ENCODE measurements around the gene RAD18.

The RAD18 gene

DNA sequence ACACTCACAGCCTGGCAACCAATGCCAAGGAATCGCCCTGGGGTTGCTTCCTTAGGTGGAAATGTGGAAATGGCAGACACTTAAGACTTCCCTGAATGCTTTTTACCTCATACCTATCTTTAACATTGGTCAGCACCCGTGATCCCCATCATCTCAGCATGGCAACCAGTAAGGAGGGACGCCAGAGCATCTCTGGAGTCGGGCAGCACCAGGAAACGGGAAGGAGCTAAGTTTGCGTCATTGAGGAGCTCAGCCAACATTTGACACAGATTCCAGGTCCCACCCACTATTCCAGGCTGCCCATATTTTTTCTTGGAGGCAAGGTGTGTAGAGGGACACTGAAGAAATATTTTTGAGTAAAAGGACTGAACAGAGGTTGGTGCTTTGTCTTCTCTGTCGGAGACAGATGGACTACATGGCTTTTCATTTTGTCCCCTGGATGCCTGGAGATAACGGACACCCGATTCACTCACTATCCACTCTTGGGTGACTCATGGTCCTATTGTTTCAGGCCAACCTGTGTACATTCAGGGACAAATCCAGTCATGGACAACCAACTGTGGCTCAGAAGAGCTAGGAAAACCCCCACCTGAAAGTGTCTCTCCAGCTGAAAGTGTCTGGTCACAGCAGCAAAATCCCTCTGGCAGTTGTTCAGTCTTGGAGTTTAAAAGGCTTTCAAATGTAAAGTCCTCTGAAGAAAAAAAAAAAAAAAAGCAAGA is 123.5 kb downstream of the RAD18 start:
- no peak for ATAC-seq
- TF ChIP-seq POU6F1 (CRISPR knock-in tag; IDR thresholded peaks at IDR 0.05; ENCODE audit: borderline replicate concordance, low read depth), result no peak
- TF ChIP-seq ARNTL (CRISPR knock-in tag; IDR thresholded peaks at IDR 0.05; ENCODE audit: borderline replicate concordance, low read depth), result no peak
- TF ChIP-seq GLIS3 (CRISPR knock-in tag; IDR thresholded peaks at IDR 0.05), result no peak
- TF ChIP-seq BACH2 (CRISPR knock-in tag; IDR thresholded peaks at IDR 0.05; ENCODE audit: borderline replicate concordance), result no peak
- TF ChIP-seq ZNF565 (CRISPR knock-in tag; conservative IDR thresholded peaks at IDR 0.05; ENCODE audit: low read depth), result no peak
- TF ChIP-seq ZC3H10 (CRISPR knock-in tag; IDR thresholded peaks at IDR 0.05), result no peak
- TF ChIP-seq ISL1 (CRISPR knock-in tag; IDR thresholded peaks at IDR 0.05), result no peak
- no peak for TF ChIP-seq SNAI2 (CRISPR knock-in tag; IDR thresholded peaks at IDR 0.05)
- TF ChIP-seq ZNF70 (CRISPR knock-in tag; IDR thresholded peaks at IDR 0.05), result no peak
- TF ChIP-seq TOX (CRISPR knock-in tag; IDR thresholded peaks at IDR 0.05; ENCODE audit: borderline replicate concordance), result no peak
- TF ChIP-seq TCF4 (CRISPR knock-in tag; IDR thresholded peaks at IDR 0.05; ENCODE audit: borderline replicate concordance), result no peak
- TF ChIP-seq PATZ1 (CRISPR knock-in tag; IDR thresholded peaks at IDR 0.05; ENCODE audit: borderline replicate concordance), result no peak

DNA sequence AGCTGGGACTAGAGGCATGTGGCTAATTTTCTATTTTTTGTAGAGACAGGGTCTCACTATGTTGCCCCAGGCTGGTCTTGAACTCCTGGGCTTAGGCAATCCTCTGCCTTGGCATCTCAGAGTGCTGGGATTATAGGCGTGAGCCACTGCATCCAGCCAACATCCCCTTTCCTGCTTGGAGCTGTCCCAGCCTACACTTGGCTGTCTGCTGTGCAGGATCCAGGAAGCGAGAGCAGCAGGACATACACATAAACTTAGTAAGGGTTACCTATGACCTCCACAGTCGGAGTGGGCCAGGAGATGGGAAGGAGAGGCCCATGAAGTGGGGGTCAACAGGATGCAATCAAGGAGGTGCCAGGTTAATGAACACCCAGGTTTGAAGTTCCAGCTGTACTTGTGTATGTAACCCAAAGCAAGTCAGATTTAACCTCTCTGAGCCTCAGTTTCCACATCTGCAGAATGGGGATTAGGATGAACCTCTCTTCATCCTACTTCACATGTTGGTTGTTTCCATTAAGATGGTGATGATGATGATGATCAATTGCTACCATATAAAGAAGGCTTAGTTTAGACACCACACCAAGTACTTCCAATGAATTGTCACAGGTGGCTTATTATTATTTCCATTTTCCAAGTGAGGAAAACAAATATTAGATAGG is 124.4 kb downstream of the RAD18 start:
- no peak for ATAC-seq
- no peak for TF ChIP-seq PPARA (CRISPR knock-in tag; IDR thresholded peaks at IDR 0.05; ENCODE audit: borderline replicate concordance)
- TF ChIP-seq CREB5 (CRISPR knock-in tag; IDR thresholded peaks at IDR 0.05; ENCODE audit: low read depth), result no peak
- no peak for TF ChIP-seq ESRRG (CRISPR knock-in tag; IDR thresholded peaks at IDR 0.05)
- TF ChIP-seq ZFP30 (CRISPR knock-in tag; IDR thresholded peaks at IDR 0.05), result no peak

DNA sequence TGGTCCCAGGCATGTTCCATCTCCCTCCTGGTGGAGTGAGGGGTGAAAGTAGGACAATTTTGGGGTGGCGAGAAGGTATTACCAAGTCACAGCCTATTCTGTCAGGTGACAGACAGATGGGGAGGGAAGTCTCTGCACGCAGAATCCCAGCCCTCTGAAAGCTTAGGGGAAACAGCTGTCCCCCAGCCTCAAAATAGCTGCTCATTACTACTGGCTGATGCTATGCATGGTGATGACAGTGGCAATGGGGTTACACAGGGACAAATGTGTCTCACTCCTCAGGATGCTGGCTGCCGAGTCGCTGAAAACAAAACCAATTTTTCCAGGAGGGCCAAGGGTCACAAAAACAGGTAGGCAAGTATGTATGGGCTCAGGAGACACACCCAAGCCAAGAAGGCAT is 125.0 kb downstream of the RAD18 start:
- ATAC-seq, result no peak
- TF ChIP-seq, protein P1, sequence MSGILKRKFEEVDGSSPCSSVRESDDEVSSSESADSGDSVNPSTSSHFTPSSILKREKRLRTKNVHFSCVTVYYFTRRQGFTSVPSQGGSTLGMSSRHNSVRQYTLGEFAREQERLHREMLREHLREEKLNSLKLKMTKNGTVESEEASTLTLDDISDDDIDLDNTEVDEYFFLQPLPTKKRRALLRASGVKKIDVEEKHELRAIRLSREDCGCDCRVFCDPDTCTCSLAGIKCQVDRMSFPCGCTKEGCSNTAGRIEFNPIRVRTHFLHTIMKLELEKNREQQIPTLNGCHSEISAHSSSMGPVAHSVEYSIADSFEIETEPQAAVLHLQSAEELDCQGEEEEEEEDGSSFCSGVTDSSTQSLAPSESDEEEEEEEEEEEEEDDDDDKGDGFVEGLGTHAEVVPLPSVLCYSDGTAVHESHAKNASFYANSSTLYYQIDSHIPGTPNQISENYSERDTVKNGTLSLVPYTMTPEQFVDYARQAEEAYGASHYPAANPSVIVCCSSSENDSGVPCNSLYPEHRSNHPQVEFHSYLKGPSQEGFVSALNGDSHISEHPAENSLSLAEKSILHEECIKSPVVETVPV (CRISPR knock-in tag; IDR thresholded peaks at IDR 0.05), result no peak
- TF ChIP-seq ARNTL (CRISPR knock-in tag; IDR thresholded peaks at IDR 0.05; ENCODE audit: borderline replicate concordance, low read depth) (no peak), ZFP3 (CRISPR knock-in tag; IDR thresholded peaks at IDR 0.05) (no peak), ISL1 (CRISPR knock-in tag; IDR thresholded peaks at IDR 0.05) (no peak), CSDC2 (CRISPR knock-in tag; IDR thresholded peaks at IDR 0.05) (no peak), SNAI2 (CRISPR knock-in tag; IDR thresholded peaks at IDR 0.05) (no peak), ZC3H10 (CRISPR knock-in tag; IDR thresholded peaks at IDR 0.05) (no peak), TOX (CRISPR knock-in tag; IDR thresholded peaks at IDR 0.05; ENCODE audit: borderline replicate concordance) (no peak), TCF4 (CRISPR knock-in tag; IDR thresholded peaks at IDR 0.05; ENCODE audit: borderline replicate concordance) (no peak), ZNF8 (CRISPR knock-in tag; IDR thresholded peaks at IDR 0.05) (no peak), PPARA (CRISPR knock-in tag; IDR thresholded peaks at IDR 0.05; ENCODE audit: borderline replicate concordance) (no peak), BACH2 (CRISPR knock-in tag; IDR thresholded peaks at IDR 0.05; ENCODE audit: borderline replicate concordance) (no peak), GLIS3 (CRISPR knock-in tag; IDR thresholded peaks at IDR 0.05) (no peak), ZNF565 (CRISPR knock-in tag; conservative IDR thresholded peaks at IDR 0.05; ENCODE audit: low read depth) (no peak), CREB5 (CRISPR knock-in tag; IDR thresholded peaks at IDR 0.05; ENCODE audit: low read depth) (no peak)

Data from SK-N-SH treated with all-trans-retinoic acid at 6 μM for 48 hours (cell line).